Measurements from ENCODE around the gene ADD1.

Gene ADD1

GRCh38 chr4:2822461-2823300 is 21.0 kb upstream of the ADD1 start:
- no peak for DNase-seq

GRCh38 chr4:2823301-2823670 is 20.4 kb upstream of the ADD1 start:
- DNase-seq = no peak

- DNase-seq = no peak
Observed at GRCh38 chr4:2823671-2824328, 19.8 kb upstream of the ADD1 start.

- no peak for DNase-seq
Observed at GRCh38 chr4:2824329-2824835, 19.3 kb upstream of the ADD1 start.

- no peak for DNase-seq
Observed at GRCh38 chr4:2824836-2825381, 18.7 kb upstream of the ADD1 start.

GRCh38 chr4:2825740-2826139 is 17.9 kb upstream of the ADD1 start:
- no peak for DNase-seq

- no peak for DNase-seq
Observed at GRCh38 chr4:2827071-2827873, 16.4 kb upstream of the ADD1 start.

GRCh38 chr4:2827874-2828751 is 15.5 kb upstream of the ADD1 start:
- no peak for DNase-seq

GRCh38 chr4:2828758-2829181 is 14.9 kb upstream of the ADD1 start:
- DNase-seq = no peak

GRCh38 chr4:2829321-2829932 is 14.2 kb upstream of the ADD1 start:
- no peak for DNase-seq

- DNase-seq = no peak
Observed at GRCh38 chr4:2829933-2830451, 13.7 kb upstream of the ADD1 start.

- no peak for DNase-seq
Observed at GRCh38 chr4:2830632-2831610, 12.7 kb upstream of the ADD1 start.

GRCh38 chr4:2831611-2832308 is 11.9 kb upstream of the ADD1 start:
- no peak for DNase-seq

- DNase-seq = no peak
Observed at GRCh38 chr4:2832309-2832980, 11.2 kb upstream of the ADD1 start.

GRCh38 chr4:2832981-2833670 is 10.5 kb upstream of the ADD1 start:
- no peak for DNase-seq

- DNase-seq = no peak
Observed at GRCh38 chr4:2833671-2834000, 10.0 kb upstream of the ADD1 start.

GRCh38 chr4:2834001-2834921 is 9.4 kb upstream of the ADD1 start:
- no peak for DNase-seq

Measured in SW 1271 (cell line).